Measurements from ENCODE around the gene LDLRAD3. TPM values are rescaled to one million over a fixed set of nuclear protein-coding genes. Genes with fewer than 3 reads are reported as not detected.

LDLRAD3 gene
- polyA plus RNA-seq, 3 donors: 7.3 to 14.1 (median 10.4) TPM

GRCh38 chr11:36227044-36227443 lies 283.2 kb downstream of the LDLRAD3 start:
- H3K9me3 ChIP-seq (replicated peaks in 1 of 2; ENCODE audit: control insufficient read depth in 1 of 2, insufficient read depth in 1 of 2, low read length in 2 of 2): no peaks in the 10 kb centered on the region
- no peak for TF ChIP-seq CTCF (IDR thresholded peaks at IDR 0.05)
- intact Hi-C loops (cut with micrococcal nuclease): no loop called here
- H2AFZ ChIP-seq (ENCODE audit: insufficient read depth, low read depth, low read length, poor library complexity, severe bottlenecking): no peak overlapping the region
- H3K36me3 Mint-ChIP-seq: peaks cover 23 to 29% of the 10 kb centered on the region in 2 donors
- WGBS (ENCODE audit: insufficient coverage): 97% methylated on average over 9 of the region's 15 CpGs
- no peaks in the 10 kb centered on the region for H3K9me3 Mint-ChIP-seq
- H3K4me3 ChIP-seq (replicated peaks in 1 of 3; ENCODE audit: low read depth in 2 of 3, low read length in 3 of 3): no peak overlapping the region
- H3K79me2 ChIP-seq (ENCODE audit: insufficient read depth, low read length): no peaks in the 10 kb centered on the region
- no peak overlapping the region for H3K4me3 Mint-ChIP-seq
- no peak overlapping the region for H3K27ac ChIP-seq (ENCODE audit: low read depth in 1 of 2, low read length in 2 of 2)
- no peaks in the 10 kb centered on the region for H3K4me1 ChIP-seq (ENCODE audit: control insufficient read depth in 1 of 2, insufficient read depth in 2 of 2, low read length in 2 of 2)
- H3K4me1 Mint-ChIP-seq: no peaks in the 10 kb centered on the region
- H3K9ac ChIP-seq (ENCODE audit: insufficient read depth, low read length, poor library complexity, severe bottlenecking): no peak overlapping the region
- H3K36me3 ChIP-seq (replicated peaks in 1 of 2; ENCODE audit: control insufficient read depth in 1 of 2, insufficient read depth in 2 of 2, low read length in 2 of 2): peaks cover 0 to 16% of the 10 kb centered on the region in 2 donors
- H4K20me1 ChIP-seq (ENCODE audit: insufficient read depth, low read length): no peaks in the 10 kb centered on the region
- H3K27ac Mint-ChIP-seq: no peak overlapping the region
- H3K27me3 ChIP-seq (ENCODE audit: control insufficient read depth in 2 of 2, insufficient read depth in 2 of 2, low read length in 2 of 2): no peaks in the 10 kb centered on the region
- no peak overlapping the region for H3K4me2 ChIP-seq (replicated peaks; ENCODE audit: extremely low read depth, low read length, poor library complexity, severe bottlenecking)
- H3K27me3 Mint-ChIP-seq (ENCODE audit: low read depth in 3 of 3): peaks cover 0 to 2% (median 1%) of the 10 kb centered on the region in 3 donors
- DNase-seq: no peak

GRCh38 chr11:36228689-36229088 lies 284.8 kb downstream of the LDLRAD3 start:
- no peaks in the 10 kb centered on the region for H3K27me3 ChIP-seq (ENCODE audit: control insufficient read depth in 2 of 2, insufficient read depth in 2 of 2, low read length in 2 of 2)
- H3K9ac ChIP-seq (ENCODE audit: insufficient read depth, low read length, poor library complexity, severe bottlenecking): no peak overlapping the region
- 94% methylated on average over 3 of the region's 8 CpGs for WGBS (ENCODE audit: insufficient coverage)
- H3K27ac Mint-ChIP-seq: no peak overlapping the region
- intact Hi-C loops (cut with micrococcal nuclease): no loop called here
- no peak overlapping the region for H2AFZ ChIP-seq (ENCODE audit: insufficient read depth, low read depth, low read length, poor library complexity, severe bottlenecking)
- H3K4me3 ChIP-seq (replicated peaks in 1 of 3; ENCODE audit: low read depth in 2 of 3, low read length in 3 of 3): no peak overlapping the region
- no peaks in the 10 kb centered on the region for H3K4me1 ChIP-seq (ENCODE audit: control insufficient read depth in 1 of 2, insufficient read depth in 2 of 2, low read length in 2 of 2)
- TF ChIP-seq CTCF (IDR thresholded peaks at IDR 0.05): no peak
- H3K4me1 Mint-ChIP-seq: no peaks in the 10 kb centered on the region
- H3K4me3 Mint-ChIP-seq: no peak overlapping the region
- peaks cover 2 to 4% (median 3%) of the 10 kb centered on the region in 3 donors for H3K27me3 Mint-ChIP-seq (ENCODE audit: low read depth in 3 of 3)
- H3K36me3 ChIP-seq (replicated peaks in 1 of 2; ENCODE audit: control insufficient read depth in 1 of 2, insufficient read depth in 2 of 2, low read length in 2 of 2): peaks cover 0 to 16% of the 10 kb centered on the region in 2 donors
- no peaks in the 10 kb centered on the region for H3K9me3 ChIP-seq (replicated peaks in 1 of 2; ENCODE audit: control insufficient read depth in 1 of 2, insufficient read depth in 1 of 2, low read length in 2 of 2)
- no peak overlapping the region for H3K27ac ChIP-seq (ENCODE audit: low read depth in 1 of 2, low read length in 2 of 2)
- no peak for DNase-seq
- no peak overlapping the region for H3K4me2 ChIP-seq (replicated peaks; ENCODE audit: extremely low read depth, low read length, poor library complexity, severe bottlenecking)
- H3K36me3 Mint-ChIP-seq: peaks cover 23% of the 10 kb centered on the region in 2 donors
- H3K9me3 Mint-ChIP-seq: peaks cover 0 to 2% (median 0%) of the 10 kb centered on the region in 7 donors
- no peaks in the 10 kb centered on the region for H3K79me2 ChIP-seq (ENCODE audit: insufficient read depth, low read length)
- no peaks in the 10 kb centered on the region for H4K20me1 ChIP-seq (ENCODE audit: insufficient read depth, low read length)
